KMS-11 (cell line): Measurements from ENCODE around the gene NAT9.

Experiments used
- H2AFZ ChIP-seq: fragments of 200-600 bp; sonication (generic); 2 replicates; pipeline ENCODE4 v1.6.1; 2016; ENCODE audit warnings: antibody characterized with exemption, mixed run types, low read depth
- H3K27ac ChIP-seq: fragments of 200-600 bp; sonication (generic); 2 replicates; pipeline ENCODE4 v1.6.1; 2016; ENCODE audit warnings: mild to moderate bottlenecking, mixed run types
- H3K27me3 ChIP-seq: fragments of 200-600 bp; sonication (generic); 2 replicates; pipeline ENCODE4 v1.6.1; 2017; ENCODE audit warnings: mild to moderate bottlenecking, low read depth, mixed run types, moderate library complexity; ENCODE audit not compliant: insufficient read depth
- H3K36me3 ChIP-seq: fragments of 200-600 bp; sonication (generic); 2 replicates; pipeline ENCODE4 v1.6.1; 2017; ENCODE audit warnings: mild to moderate bottlenecking, mixed run types; ENCODE audit not compliant: insufficient read depth
- H3K4me1 ChIP-seq: fragments of 200-600 bp; sonication (generic); 2 replicates; pipeline ENCODE4 v1.6.1; 2016; ENCODE audit warnings: mild to moderate bottlenecking, low read depth, mixed run types; ENCODE audit not compliant: poor library complexity, severe bottlenecking
- H3K4me2 ChIP-seq: fragments of 200-600 bp; sonication (generic); 2 replicates; pipeline ENCODE4 v1.7.0; 2016; ENCODE audit warnings: mild to moderate bottlenecking, mixed run types
- H3K4me3 ChIP-seq: fragments of 200-600 bp; sonication (generic); IDR thresholded peaks from 2 replicates; pipeline ENCODE4 v1.6.1; 2017; ENCODE audit warnings: low read depth, low read length, mixed read lengths; ENCODE audit not compliant: insufficient read depth
- H3K79me2 ChIP-seq: fragments of 200-600 bp; sonication (generic); 2 replicates; pipeline ENCODE4 v1.6.1; 2016; ENCODE audit warnings: low read depth, mixed run types; ENCODE audit not compliant: insufficient read depth
- H3K9ac ChIP-seq: fragments of 200-600 bp; sonication (generic); 2 replicates; pipeline ENCODE4 v1.6.1; 2016; ENCODE audit warnings: mild to moderate bottlenecking, mixed run types
- H4K20me1 ChIP-seq: fragments of 200-600 bp; sonication (generic); 2 replicates; pipeline ENCODE4 v1.6.1; 2016; ENCODE audit warnings: mild to moderate bottlenecking, mixed run types; ENCODE audit not compliant: insufficient read depth
- CTCF ChIP-seq: fragments of 200-600 bp; sonication (generic); conservative IDR thresholded peaks from 2 replicates; pipeline ENCODE4 v1.6.1; 2017; ENCODE audit warnings: low read depth, mild to moderate bottlenecking, antibody characterized with exemption, low read length, moderate library complexity, mixed read lengths

NAT9 gene

GRCh38 chr17:74731347-74731605 lies 44.9 kb downstream of the NAT9 start:
- Histone ChIP-seq H3K27me3 (peaks cover 7% of the 10 kb centered on the region; the same call in 1 of the 2 replicates), H2AFZ (no peak overlapping the region), H3K79me2 (no peaks in the 10 kb centered on the region), H3K36me3 (no peaks in the 10 kb centered on the region), H3K4me2 (no peak overlapping the region), H3K9ac (no peak overlapping the region), H3K27ac (no peak overlapping the region), H3K4me1 (no peaks in the 10 kb centered on the region), H4K20me1 (no peaks in the 10 kb centered on the region), H3K4me3 (no peak overlapping the region)
- no peak for TF ChIP-seq CTCF

- Histone ChIP-seq H3K4me2 (no peak overlapping the region), H3K79me2 (no peaks in the 10 kb centered on the region), H3K27me3 (peaks cover 1% of the 10 kb centered on the region; the same call in 1 of the 2 replicates), H3K9ac (no peak overlapping the region), H3K27ac (no peak overlapping the region), H3K4me3 (no peak overlapping the region), H3K4me1 (no peaks in the 10 kb centered on the region), H4K20me1 (no peaks in the 10 kb centered on the region), H2AFZ (no peak overlapping the region), H3K36me3 (no peaks in the 10 kb centered on the region)
- TF ChIP-seq CTCF: no peak
Measured at GRCh38 chr17:74730491-74731346, 45.4 kb downstream of the NAT9 start.

GRCh38 chr17:74729866-74730265 lies 46.3 kb downstream of the NAT9 start:
- no peak for TF ChIP-seq CTCF
- no peak overlapping the region for H3K9ac ChIP-seq
- H3K4me3 ChIP-seq: no peak overlapping the region
- H3K36me3 ChIP-seq: no peaks in the 10 kb centered on the region
- no peaks in the 10 kb centered on the region; the same call in 1 of the 2 replicates for H3K27me3 ChIP-seq
- H4K20me1 ChIP-seq: no peaks in the 10 kb centered on the region
- no peaks in the 10 kb centered on the region for H3K79me2 ChIP-seq
- H3K4me1 ChIP-seq: no peaks in the 10 kb centered on the region
- H2AFZ ChIP-seq: no peak overlapping the region
- H3K27ac ChIP-seq: no peak overlapping the region
- no peak overlapping the region for H3K4me2 ChIP-seq

- no peak overlapping the region for H3K4me3 ChIP-seq
- H3K4me2 ChIP-seq: no peak overlapping the region
- no peak overlapping the region for H3K27ac ChIP-seq
- TF ChIP-seq CTCF: no peak
- no peak overlapping the region for H2AFZ ChIP-seq
- H3K4me1 ChIP-seq: peaks cover 2% of the 10 kb centered on the region
- no peaks in the 10 kb centered on the region for H3K79me2 ChIP-seq
- H3K27me3 ChIP-seq: no peaks in the 10 kb centered on the region; the same call in 1 of the 2 replicates
- H3K36me3 ChIP-seq: no peaks in the 10 kb centered on the region
- no peak overlapping the region for H3K9ac ChIP-seq
- no peaks in the 10 kb centered on the region for H4K20me1 ChIP-seq
Measured at GRCh38 chr17:74729368-74729767, 46.8 kb downstream of the NAT9 start.
